ENCODE data around the gene RAB44.

Gene RAB44

DNA sequence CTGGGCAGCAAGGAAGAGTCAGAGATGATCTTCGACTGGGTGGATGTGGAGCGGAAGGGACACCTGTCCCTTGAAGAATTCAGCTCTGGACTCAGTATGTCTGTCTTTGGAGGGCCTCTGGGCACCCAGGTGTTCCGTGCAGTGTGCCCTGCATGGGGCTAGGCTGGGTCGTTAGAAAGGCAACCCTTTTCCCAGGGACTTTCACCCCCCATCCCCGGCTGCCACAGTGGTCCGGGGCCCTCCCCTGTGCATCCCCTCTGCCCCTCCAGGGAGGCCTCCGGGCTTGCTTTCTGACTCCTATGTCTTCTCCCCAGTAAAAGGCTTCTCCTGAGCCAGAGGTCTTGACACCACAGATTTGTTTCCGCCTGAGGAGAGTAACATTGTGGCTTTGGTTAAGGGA, 16.2 kb downstream of the RAB44 start:
- no peak overlapping the region for H3K4me3 ChIP-seq (ENCODE audit: insufficient read depth in 1 of 2, low read depth in 1 of 2, low read length in 2 of 2)
- H2BK5ac ChIP-seq (ENCODE audit: low read depth, low read length, poor library complexity, severe bottlenecking) = no peak overlapping the region
- H2BK12ac ChIP-seq (ENCODE audit: low read length in 2 of 2) = no peak overlapping the region
- H3K23ac ChIP-seq (ENCODE audit: low read length in 2 of 2) = no peak overlapping the region
- H3K4me1 ChIP-seq (ENCODE audit: control insufficient read depth, insufficient read depth, low read depth, low read length) = peaks cover 8% of the 10 kb centered on the region
- no peaks in the 10 kb centered on the region for H3K36me3 ChIP-seq (ENCODE audit: control insufficient read depth in 1 of 2, insufficient read depth in 2 of 2, low read depth in 1 of 2, low read length in 2 of 2)
- H3K4ac ChIP-seq (ENCODE audit: low read depth in 1 of 2, low read length in 2 of 2) = no peak overlapping the region
- no peak for DNase-seq
- no peak overlapping the region for H2BK120ac ChIP-seq (ENCODE audit: low read depth, low read length)
- H3K27ac ChIP-seq (ENCODE audit: low read length, poor library complexity, severe bottlenecking) = no peak overlapping the region
- H3K79me1 ChIP-seq (replicated peaks; ENCODE audit: low read length, poor library complexity, severe bottlenecking) = no peaks in the 10 kb centered on the region
- no peak overlapping the region for H2AK5ac ChIP-seq (ENCODE audit: low read length, severe bottlenecking)
- H3K4me2 ChIP-seq (ENCODE audit: low read length, poor library complexity, severe bottlenecking) = no peak overlapping the region
- H3K18ac ChIP-seq (ENCODE audit: low read depth in 1 of 2, low read length in 2 of 2) = no peak overlapping the region
- no peak overlapping the region for H2AFZ ChIP-seq (ENCODE audit: low read depth, low read length)
- H3K9ac ChIP-seq (ENCODE audit: low read length) = no peak overlapping the region
- no peak overlapping the region for H4K8ac ChIP-seq (ENCODE audit: low read length)
- no peak overlapping the region for H4K91ac ChIP-seq (ENCODE audit: low read length)
- WGBS = 88% methylated on average over 7 of the region's 8 CpGs
- H2BK15ac ChIP-seq (ENCODE audit: low read depth, poor library complexity, severe bottlenecking) = no peak overlapping the region
- no peaks in the 10 kb centered on the region for H3K9me3 ChIP-seq (ENCODE audit: control insufficient read depth, low read length)
- no peak overlapping the region for H3K14ac ChIP-seq (ENCODE audit: low read length in 2 of 2)
- H3K27me3 ChIP-seq (ENCODE audit: control insufficient read depth in 1 of 2, insufficient read depth in 1 of 2, low read length in 2 of 2) = peaks cover 19 to 28% of the 10 kb centered on the region in 2 experiments

DNA sequence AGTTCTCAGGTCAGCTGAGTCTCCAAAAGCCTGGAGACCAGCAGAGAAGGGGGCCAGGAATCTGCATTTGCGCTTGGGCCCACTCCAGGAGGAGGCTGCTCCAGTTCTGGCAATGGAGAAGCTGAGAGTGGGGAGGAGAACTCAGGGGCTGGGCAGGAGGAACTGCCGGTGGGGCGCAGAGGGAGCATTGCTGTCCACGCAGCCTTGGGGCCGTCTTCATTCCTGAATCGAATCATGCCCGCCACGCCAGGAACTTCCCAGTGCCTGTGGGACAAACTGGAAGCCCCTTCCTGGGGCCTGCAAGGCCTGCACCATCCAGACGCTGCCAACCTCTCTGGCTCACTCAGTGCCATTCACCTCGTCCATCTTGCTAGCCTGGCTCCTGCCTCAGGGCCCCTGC, 16.9 kb downstream of the RAB44 start:
- Histone ChIP-seq H3K14ac (ENCODE audit: low read length in 2 of 2) (no peak overlapping the region), H2BK120ac (ENCODE audit: low read depth, low read length) (no peak overlapping the region), H3K9me3 (ENCODE audit: control insufficient read depth, low read length) (no peaks in the 10 kb centered on the region), H4K8ac (ENCODE audit: low read length) (no peak overlapping the region), H2BK5ac (ENCODE audit: low read depth, low read length, poor library complexity, severe bottlenecking) (no peak overlapping the region), H2BK12ac (ENCODE audit: low read length in 2 of 2) (no peak overlapping the region), H3K4ac (ENCODE audit: low read depth in 1 of 2, low read length in 2 of 2) (no peak overlapping the region), H4K91ac (ENCODE audit: low read length) (no peak overlapping the region), H2AK5ac (ENCODE audit: low read length, severe bottlenecking) (no peak overlapping the region), H3K9ac (ENCODE audit: low read length) (no peak overlapping the region), H2AFZ (ENCODE audit: low read depth, low read length) (no peak overlapping the region), H2BK15ac (ENCODE audit: low read depth, poor library complexity, severe bottlenecking) (no peak overlapping the region), H3K4me1 (ENCODE audit: control insufficient read depth, insufficient read depth, low read depth, low read length) (peaks cover 8% of the 10 kb centered on the region), H3K27me3 (ENCODE audit: control insufficient read depth in 1 of 2, insufficient read depth in 1 of 2, low read length in 2 of 2) (peaks cover 23 to 28% of the 10 kb centered on the region in 2 experiments), H3K27ac (ENCODE audit: low read length, poor library complexity, severe bottlenecking) (no peak overlapping the region), H3K79me1 (replicated peaks; ENCODE audit: low read length, poor library complexity, severe bottlenecking) (no peaks in the 10 kb centered on the region), H3K18ac (ENCODE audit: low read depth in 1 of 2, low read length in 2 of 2) (no peak overlapping the region), H3K4me3 (ENCODE audit: insufficient read depth in 1 of 2, low read depth in 1 of 2, low read length in 2 of 2) (no peak overlapping the region), H3K23ac (ENCODE audit: low read length in 2 of 2) (no peak overlapping the region), H3K36me3 (ENCODE audit: control insufficient read depth in 1 of 2, insufficient read depth in 2 of 2, low read depth in 1 of 2, low read length in 2 of 2) (no peaks in the 10 kb centered on the region), H3K4me2 (ENCODE audit: low read length, poor library complexity, severe bottlenecking) (no peak overlapping the region)
- 82% methylated on average over 10 of the region's 10 CpGs for WGBS
- DNase-seq = no peak

DNA sequence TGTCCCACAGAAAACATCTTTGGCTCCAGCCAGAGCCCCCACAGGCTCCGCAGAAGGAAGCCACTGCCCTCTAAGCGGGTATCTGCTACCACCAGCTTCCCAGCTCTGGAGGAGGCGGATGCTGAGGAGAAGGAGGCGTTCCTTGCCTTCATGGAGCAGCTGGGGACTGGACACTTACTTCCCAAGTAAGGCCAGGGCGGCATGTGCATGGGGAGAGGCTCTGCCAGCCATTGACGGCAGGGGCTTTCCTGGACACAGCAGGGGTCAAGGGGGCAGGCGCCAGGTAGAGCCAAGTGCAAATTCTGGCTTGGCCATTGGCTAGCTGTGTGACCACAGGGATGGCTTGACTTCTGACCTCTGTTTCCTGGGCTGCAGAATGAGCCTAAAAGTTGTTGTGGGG, 17.8 kb downstream of the RAB44 start:
- H2BK120ac ChIP-seq (ENCODE audit: low read depth, low read length) = no peak overlapping the region
- no peak overlapping the region for H2BK12ac ChIP-seq (ENCODE audit: low read length in 2 of 2)
- H2AK5ac ChIP-seq (ENCODE audit: low read length, severe bottlenecking) = no peak overlapping the region
- H3K79me1 ChIP-seq (replicated peaks; ENCODE audit: low read length, poor library complexity, severe bottlenecking) = no peaks in the 10 kb centered on the region
- H3K9me3 ChIP-seq (ENCODE audit: control insufficient read depth, low read length) = no peaks in the 10 kb centered on the region
- peaks cover 16% of the 10 kb centered on the region for H3K4me1 ChIP-seq (ENCODE audit: control insufficient read depth, insufficient read depth, low read depth, low read length)
- 90% methylated on average over 7 of the region's 7 CpGs for WGBS
- DNase-seq = no peak
- H4K8ac ChIP-seq (ENCODE audit: low read length) = no peak overlapping the region
- H3K23ac ChIP-seq (ENCODE audit: low read length in 2 of 2) = no peak overlapping the region
- no peak overlapping the region for H2BK15ac ChIP-seq (ENCODE audit: low read depth, poor library complexity, severe bottlenecking)
- H3K9ac ChIP-seq (ENCODE audit: low read length) = no peak overlapping the region
- H3K4ac ChIP-seq (ENCODE audit: low read depth in 1 of 2, low read length in 2 of 2) = no peak overlapping the region
- peaks cover 28% of the 10 kb centered on the region in 2 experiments for H3K27me3 ChIP-seq (ENCODE audit: control insufficient read depth in 1 of 2, insufficient read depth in 1 of 2, low read length in 2 of 2)
- no peak overlapping the region for H4K91ac ChIP-seq (ENCODE audit: low read length)
- H2AFZ ChIP-seq (ENCODE audit: low read depth, low read length) = no peak overlapping the region
- no peak overlapping the region for H3K18ac ChIP-seq (ENCODE audit: low read depth in 1 of 2, low read length in 2 of 2)
- H3K4me2 ChIP-seq (ENCODE audit: low read length, poor library complexity, severe bottlenecking) = no peak overlapping the region
- H3K4me3 ChIP-seq (ENCODE audit: insufficient read depth in 1 of 2, low read depth in 1 of 2, low read length in 2 of 2) = no peak overlapping the region
- no peak overlapping the region for H3K14ac ChIP-seq (ENCODE audit: low read length in 2 of 2)
- no peak overlapping the region for H2BK5ac ChIP-seq (ENCODE audit: low read depth, low read length, poor library complexity, severe bottlenecking)
- H3K36me3 ChIP-seq (ENCODE audit: control insufficient read depth in 1 of 2, insufficient read depth in 2 of 2, low read depth in 1 of 2, low read length in 2 of 2) = no peaks in the 10 kb centered on the region
- H3K27ac ChIP-seq (ENCODE audit: low read length, poor library complexity, severe bottlenecking) = no peak overlapping the region

GRCh38 chr6:36716476-36717093, 19.0 kb downstream of the RAB44 start:
- H3K23ac ChIP-seq (ENCODE audit: low read length in 2 of 2) = no peak overlapping the region
- no peak overlapping the region for H3K4ac ChIP-seq (ENCODE audit: low read depth in 1 of 2, low read length in 2 of 2)
- H4K8ac ChIP-seq (ENCODE audit: low read length) = no peak overlapping the region
- no peak overlapping the region for H2AFZ ChIP-seq (ENCODE audit: low read depth, low read length)
- no peaks in the 10 kb centered on the region for H3K9me3 ChIP-seq (ENCODE audit: control insufficient read depth, low read length)
- no peak overlapping the region for H3K4me3 ChIP-seq (ENCODE audit: insufficient read depth in 1 of 2, low read depth in 1 of 2, low read length in 2 of 2)
- 83% methylated on average over 5 of the region's 8 CpGs for WGBS
- peaks cover 16% of the 10 kb centered on the region for H3K4me1 ChIP-seq (ENCODE audit: control insufficient read depth, insufficient read depth, low read depth, low read length)
- H3K27me3 ChIP-seq (ENCODE audit: control insufficient read depth in 1 of 2, insufficient read depth in 1 of 2, low read length in 2 of 2) = peaks cover 28 to 32% of the 10 kb centered on the region in 2 experiments
- H2BK5ac ChIP-seq (ENCODE audit: low read depth, low read length, poor library complexity, severe bottlenecking) = no peak overlapping the region
- no peak overlapping the region for H3K4me2 ChIP-seq (ENCODE audit: low read length, poor library complexity, severe bottlenecking)
- DNase-seq = no peak
- no peak overlapping the region for H3K9ac ChIP-seq (ENCODE audit: low read length)
- no peak overlapping the region for H4K91ac ChIP-seq (ENCODE audit: low read length)
- H2AK5ac ChIP-seq (ENCODE audit: low read length, severe bottlenecking) = no peak overlapping the region
- no peak overlapping the region for H2BK15ac ChIP-seq (ENCODE audit: low read depth, poor library complexity, severe bottlenecking)
- no peak overlapping the region for H2BK120ac ChIP-seq (ENCODE audit: low read depth, low read length)
- no peak overlapping the region for H2BK12ac ChIP-seq (ENCODE audit: low read length in 2 of 2)
- no peaks in the 10 kb centered on the region for H3K36me3 ChIP-seq (ENCODE audit: control insufficient read depth in 1 of 2, insufficient read depth in 2 of 2, low read depth in 1 of 2, low read length in 2 of 2)
- no peak overlapping the region for H3K27ac ChIP-seq (ENCODE audit: low read length, poor library complexity, severe bottlenecking)
- H3K79me1 ChIP-seq (replicated peaks; ENCODE audit: low read length, poor library complexity, severe bottlenecking) = no peaks in the 10 kb centered on the region
- H3K18ac ChIP-seq (ENCODE audit: low read depth in 1 of 2, low read length in 2 of 2) = no peak overlapping the region
- no peak overlapping the region for H3K14ac ChIP-seq (ENCODE audit: low read length in 2 of 2)

Measured in mesenchymal stem cell (in vitro differentiated cells and primary cell).